Stimulated activated CD4-positive, alpha-beta T cell treated with anti-CD3 and anti-CD28 coated beads, TNF-alpha, amount 100 ng/mL, for 1 hour (primary cell): ENCODE measurements around the gene PIM2.

Source experiments
- DNase-seq, 3 donors: peaks; one replicate each; pipeline ENCODE4 v3.0.0-alpha.2; 2020; ENCODE audit warnings: low read depth in 3 of 3, low spot score in 1 of 3

The PIM2 gene

DNA sequence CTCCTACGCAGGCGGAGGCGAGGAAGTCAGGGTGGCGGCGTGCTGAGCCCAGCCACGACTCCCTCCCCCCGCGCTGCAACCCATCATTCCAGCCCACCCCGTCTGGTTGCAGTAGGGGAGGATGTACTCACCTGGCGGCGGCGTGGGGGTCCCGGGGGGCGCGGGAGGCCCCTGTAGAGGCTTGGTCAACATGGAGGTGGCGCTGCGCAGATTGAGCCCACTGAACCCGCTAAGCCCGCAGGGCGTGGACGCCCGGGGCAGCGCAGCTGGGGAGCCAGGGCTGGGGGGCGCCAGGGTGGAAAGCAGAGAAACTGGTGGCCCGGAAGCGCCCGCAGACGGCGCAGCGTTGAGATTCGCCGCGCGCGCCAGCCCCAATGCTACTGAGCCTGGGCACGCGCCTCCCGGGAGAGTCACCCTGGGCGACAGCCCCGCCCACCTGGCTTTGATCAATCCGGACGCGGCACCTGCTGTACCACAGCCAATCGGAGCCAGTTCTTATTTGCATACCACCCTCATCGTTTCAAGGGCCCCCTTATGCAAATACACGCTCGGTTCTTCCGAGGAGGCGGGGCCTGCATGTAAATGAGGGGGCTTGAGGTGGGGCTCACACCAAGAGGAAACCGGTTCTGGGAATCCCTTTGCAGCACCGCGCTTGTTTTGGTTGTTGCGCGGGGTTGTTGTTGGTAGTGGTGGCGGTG is at the start of gene PIM2:
Gene PIM2, minus strand, starts transcription at position 382 of the 698 bp plus-strand sequence. Its CDS starts 190 bp downstream, at position 192.
- DNase-seq: peak; percentile 72 to 85 (median 81)

GRCh38 chrX:48968377-48968776 is 49.6 kb upstream of the PIM2 start:
- no peak for DNase-seq

DNA sequence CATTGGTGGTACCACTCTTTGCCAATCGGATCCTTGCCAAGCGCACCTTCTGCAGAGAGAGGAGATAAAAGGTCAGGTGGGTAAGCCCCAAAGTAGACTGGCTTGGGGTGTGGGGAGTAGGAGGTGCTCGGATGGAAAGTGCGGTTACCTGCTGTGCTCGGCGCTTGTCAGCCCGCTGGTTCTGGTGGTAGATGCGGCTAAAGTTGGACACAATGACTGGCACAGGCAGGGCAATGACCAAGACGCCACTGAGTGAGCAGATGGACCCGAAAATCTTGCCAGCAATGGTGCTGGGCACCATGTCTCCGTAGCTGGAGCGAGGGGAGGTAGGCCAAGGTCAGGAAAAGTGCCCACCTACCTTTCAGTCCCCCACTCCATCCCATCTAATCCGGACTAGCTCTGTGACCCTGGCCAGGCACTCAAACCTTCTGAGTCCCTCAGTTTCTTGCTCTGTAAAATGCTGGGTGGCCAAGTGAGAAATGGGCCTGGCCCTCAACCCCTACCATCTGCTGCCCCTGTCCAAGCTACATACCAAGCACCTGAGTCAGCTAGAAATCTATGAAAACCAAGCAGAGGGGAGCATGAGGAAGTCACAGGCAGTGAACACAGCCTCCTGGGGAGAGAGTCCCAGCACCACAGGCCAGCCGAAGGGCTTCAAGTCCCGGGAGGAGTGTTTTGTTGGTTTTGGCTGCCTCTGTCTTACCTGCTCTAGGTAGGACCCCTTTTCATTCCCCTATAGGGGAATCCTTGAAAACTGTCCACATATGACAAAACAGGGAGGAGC is 48.2 kb upstream of the PIM2 start:
- no peak for DNase-seq

GRCh38 chrX:48965959-48966358 is 47.1 kb upstream of the PIM2 start:
- DNase-seq: no peak

- DNase-seq: no peak
Measured at GRCh38 chrX:48961585-48962091, 42.8 kb upstream of the PIM2 start.

DNA sequence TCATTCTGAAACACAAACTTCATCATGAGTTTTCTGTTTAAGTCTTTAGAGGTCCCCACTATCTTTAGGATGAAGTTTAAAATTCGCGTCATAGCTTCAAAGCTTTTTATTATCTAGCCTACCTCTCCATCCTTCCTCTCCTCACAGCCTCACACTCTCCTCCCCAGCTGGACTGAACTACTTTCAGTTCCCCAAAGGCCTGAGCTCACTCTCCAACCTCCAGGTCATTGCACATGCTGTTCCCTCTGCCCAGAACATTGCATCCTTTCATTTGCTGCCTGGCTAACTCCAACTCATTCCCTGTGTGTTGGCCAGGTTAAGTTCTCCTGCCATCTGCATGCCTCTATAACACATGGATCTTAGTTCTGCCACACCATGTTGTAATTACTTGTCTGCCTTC is 41.5 kb upstream of the PIM2 start:
- no peak for DNase-seq

DNA sequence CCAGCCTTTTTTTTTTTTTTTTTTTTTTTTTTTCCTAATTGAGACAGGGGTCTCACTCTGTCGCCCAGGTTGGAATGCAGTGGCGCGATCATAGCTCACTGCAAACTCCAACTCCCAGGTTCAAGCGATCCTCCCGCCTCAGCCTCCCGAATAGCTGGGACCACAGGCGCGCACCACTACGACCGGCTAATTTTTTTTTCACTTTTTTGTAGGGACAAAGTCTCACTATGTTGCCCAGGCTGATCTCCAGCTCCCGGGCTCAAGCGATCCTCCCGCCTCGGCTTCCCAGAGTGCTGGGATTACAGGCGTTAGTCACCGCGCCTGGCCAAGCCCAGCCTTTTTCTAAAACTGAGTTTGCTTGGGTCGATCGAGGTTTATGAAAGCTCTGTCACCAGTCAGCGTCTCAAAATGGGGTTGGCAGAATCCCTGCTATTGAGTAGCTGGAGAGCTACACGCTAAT is 39.8 kb upstream of the PIM2 start:
- no peak for DNase-seq

GRCh38 chrX:48957827-48958634 is 39.2 kb upstream of the PIM2 start:
- DNase-seq: peak; percentile 80 to 88 (median 86)

GRCh38 chrX:48957477-48957826 is 38.6 kb upstream of the PIM2 start, which contains the start of gene OTUD5:
Gene OTUD5 (minus strand): TSS chrX:48957607. CDS start chrX:48957570, 37 bp downstream.
- peak; percentile 36 to 49 (median 48) for DNase-seq

DNA sequence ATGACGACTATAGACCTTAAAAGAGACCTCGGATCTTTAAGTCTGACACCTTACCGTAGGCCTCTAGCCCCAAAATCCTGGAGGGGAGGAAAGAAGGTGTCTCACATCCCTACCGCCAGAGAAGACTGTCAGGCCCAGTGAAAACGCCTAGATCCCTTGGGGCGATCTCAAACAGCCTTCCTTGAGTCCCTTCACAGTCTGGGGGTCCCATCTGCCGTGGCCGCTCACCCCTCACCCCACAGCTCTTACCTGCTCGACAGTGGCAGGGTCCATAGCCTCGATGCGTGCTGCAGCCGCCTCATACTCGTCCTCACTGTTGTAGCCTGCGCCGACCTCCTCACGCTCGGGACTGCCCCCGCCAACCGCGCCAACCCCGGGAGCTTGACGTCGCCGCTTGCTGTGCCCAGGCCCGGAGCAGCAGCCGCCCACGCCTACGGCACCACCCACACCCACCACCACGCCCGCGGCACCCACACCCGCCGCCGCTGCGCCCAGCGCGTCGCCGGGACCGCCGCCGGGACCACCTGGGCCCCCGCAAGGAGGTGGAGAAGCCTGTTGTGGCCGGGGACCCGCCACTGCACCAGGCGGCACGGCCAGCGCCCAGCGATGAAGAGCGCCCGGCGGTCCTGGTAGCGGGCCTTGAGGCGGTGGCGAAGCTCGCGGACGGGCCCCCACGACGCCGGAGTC is 38.0 kb upstream of the PIM2 start:
- no peak for DNase-seq

DNA sequence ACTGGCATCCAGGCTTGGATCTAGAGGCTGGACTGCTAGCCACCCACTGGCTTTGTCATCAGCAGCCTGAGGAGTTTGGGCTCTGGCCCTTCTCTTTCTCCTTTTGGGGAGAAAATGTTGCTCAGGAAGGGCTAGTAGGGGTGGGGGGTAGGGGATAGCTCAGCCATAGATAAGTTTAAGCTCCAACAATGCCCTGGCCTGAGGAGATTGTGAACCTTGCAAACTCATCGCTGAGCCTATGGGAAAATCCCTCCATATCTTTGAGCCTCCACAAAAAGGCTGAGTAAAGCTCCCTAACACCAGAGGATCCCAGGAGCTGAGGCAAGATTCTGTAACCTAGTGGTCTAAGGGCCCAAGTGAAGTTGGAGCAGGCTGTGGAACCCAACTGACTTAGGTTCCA is 29.8 kb upstream of the PIM2 start:
- DNase-seq: no peak

DNA sequence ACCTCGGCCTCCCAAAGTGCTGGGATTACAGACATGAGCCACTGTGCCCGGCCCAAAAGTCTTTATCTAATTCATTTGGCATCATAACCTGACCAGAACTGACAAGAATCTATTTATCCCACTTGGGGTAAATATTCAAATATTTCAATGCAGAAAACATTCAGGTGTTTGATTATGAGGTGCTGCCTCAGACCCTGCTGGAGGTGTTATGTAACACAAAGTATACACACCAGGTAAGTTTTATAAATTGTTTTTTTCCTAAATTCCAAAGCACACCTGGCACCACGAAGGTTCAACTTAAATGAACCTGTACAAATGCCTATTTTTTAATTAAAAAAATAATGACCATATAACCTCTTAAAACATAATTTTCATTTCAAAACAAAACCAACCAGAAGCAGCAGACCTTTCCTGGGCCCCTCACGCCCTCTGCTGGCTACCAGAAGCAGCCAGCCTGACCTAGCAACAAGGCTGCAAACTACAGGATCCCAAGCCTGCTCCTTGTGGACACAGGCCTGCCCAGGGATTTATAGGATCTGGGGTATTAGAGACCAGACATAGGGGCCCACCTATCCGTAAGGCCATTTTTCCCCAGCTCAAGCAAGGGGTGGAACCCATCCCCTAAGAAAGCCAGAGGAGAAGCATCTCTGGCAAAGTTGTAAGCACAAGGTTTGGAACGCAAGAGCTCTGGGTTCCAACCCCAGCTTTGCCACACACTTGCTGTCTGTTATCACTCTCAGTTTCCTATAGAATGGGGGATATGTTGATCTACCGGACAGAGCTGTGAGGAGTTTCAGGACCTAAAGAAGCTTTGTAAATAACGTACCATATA is 26.9 kb upstream of the PIM2 start:
- DNase-seq: no peak

DNA sequence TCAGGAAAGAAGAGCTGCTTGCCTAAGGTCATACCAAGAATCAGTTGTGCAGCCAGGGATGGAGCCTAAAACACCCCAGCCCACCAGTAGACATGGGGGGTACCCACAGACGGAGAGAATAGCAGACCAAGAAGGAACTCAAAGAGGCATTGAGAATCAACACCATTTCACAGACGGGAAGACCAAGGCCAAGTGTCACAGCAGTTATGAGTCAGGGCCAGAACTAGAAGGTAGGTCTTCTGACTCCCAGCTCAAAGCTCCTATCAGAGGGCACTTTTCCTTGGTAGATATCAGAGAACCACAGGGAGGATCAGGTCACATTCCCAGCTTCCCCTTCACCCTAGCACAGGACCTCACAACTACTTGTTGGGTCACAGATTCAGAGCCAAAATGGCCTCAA is 24.1 kb upstream of the PIM2 start:
- DNase-seq: no peak

DNA sequence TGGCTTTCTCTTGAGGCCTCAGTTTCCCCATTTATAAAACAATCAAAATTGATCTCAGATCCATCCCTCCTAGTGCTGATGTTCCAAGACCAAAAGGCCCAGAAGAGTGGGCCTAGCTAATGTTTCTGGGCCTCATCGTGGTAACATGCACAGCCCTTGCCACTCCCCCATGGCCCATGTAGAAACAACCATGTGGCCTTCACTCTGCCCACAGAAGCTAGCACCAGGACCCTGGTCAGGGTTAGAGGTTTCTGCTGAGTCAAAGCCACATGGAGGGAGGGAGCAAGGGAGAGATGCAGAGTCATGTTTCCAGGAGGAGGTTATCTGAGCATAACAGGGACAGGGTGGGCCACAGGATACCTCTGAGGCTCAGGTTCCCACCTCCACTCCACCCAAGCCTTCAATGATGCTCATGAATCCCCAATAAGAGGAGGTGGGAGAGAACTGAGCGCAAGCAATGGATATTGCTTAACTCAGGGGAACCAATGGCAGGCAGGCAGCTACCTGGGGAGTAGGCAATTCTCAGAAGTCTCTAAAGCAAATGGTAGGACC is 21.7 kb upstream of the PIM2 start:
- no peak for DNase-seq

- no peak for DNase-seq
Measured at GRCh38 chrX:48939524-48940228, 20.9 kb upstream of the PIM2 start.

DNA sequence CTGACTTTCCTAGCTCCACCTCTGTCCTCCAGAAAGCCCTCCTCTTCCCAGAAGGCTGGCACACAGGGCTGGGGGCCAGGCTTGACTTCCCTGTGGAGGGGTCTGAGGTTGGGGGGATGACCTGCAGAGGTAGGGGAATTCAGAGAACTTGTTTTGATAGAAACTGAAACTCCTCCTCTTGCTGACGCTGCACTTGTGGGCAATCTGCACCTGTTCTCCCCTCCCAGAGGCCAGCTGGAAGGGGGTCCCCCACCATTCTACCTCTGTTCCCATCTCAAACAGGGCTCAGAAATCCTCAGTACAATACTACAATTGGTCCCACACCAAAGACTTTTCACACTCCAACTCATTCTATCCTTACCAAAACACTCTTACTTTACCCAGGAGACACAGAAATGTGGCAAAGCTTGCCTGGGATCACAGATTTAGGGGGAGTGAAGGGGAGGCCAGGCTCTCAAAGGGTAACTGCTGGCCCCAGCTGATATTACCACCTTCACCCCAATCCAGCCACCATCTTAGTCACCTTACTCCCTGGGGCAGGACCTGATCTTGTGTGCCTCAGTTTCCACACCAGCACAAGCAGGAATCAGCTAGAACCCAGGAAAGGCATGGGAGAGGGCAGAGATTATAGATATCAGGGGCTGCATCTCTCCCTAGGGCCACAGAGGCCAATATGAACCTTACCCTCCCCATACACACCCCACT is 20.0 kb upstream of the PIM2 start:
- peak in 1 of 3 donors; percentile 44 for DNase-seq

GRCh38 chrX:48937054-48937907 is 18.5 kb upstream of the PIM2 start:
- peak; percentile 71 to 79 (median 74) for DNase-seq
